Activated naive CD4-positive, alpha-beta T cell treated with anti-CD3 and anti-CD28 coated beads, Interleukin-2, amount 50 U/mL, for 24 hours (primary cell): ENCODE results near the gene HSP90B1.
A peak's percentile ranks its signal among the peaks of the same experiment; 100 is the strongest.

Experiments used
- H3K27ac Mint-ChIP-seq: one replicate; pipeline ENCODE4 v1.8.0; 2021; ENCODE audit warnings: mild to moderate bottlenecking, mixed read lengths
- H3K27me3 Mint-ChIP-seq: one replicate; pipeline ENCODE4 v1.8.0; 2021; ENCODE audit warnings: mixed read lengths
- H3K36me3 Mint-ChIP-seq: one replicate; pipeline ENCODE4 v1.8.0; 2021; ENCODE audit warnings: mixed read lengths
- H3K4me1 Mint-ChIP-seq: one replicate; pipeline ENCODE4 v1.8.0; 2021; ENCODE audit warnings: mixed read lengths
- H3K4me3 Mint-ChIP-seq: one replicate; pipeline ENCODE4 v1.8.0; 2021; ENCODE audit warnings: mild to moderate bottlenecking, mixed read lengths
- H3K9me3 Mint-ChIP-seq: one replicate; pipeline ENCODE4 v1.8.0; 2021; ENCODE audit warnings: mixed read lengths

Gene HSP90B1

DNA sequence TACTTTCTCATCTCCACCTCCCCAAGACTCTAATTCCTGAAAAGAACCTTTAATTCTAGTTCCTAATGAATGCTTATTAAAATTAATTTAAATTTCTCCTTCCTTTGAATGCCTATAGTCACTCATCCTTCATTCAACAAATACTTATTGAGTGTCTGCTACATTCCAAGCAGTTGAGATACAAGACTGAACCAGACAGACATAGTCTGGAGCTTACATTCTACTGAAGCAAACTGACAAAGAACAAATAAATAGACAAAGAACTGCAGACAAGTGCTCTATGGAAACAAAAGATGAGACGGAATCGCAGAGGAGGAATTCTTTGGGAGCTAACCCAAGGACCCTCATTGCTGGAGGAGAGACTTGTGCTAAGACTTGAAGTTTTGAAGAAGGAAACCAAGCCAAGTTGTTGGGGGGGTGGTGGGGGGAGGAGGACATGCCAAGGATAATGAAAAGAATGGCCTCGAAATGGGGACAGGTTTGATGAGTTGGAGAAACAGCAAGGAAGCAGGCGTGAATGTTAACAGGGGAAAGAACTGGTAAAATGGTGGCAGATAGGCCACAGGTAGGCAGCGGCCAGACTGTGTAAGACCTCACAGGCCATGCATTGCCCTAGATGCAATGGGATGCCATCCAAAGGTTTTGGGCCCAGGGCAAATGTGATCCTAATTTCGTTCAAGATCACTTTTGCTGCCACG is 25.8 kb downstream of the HSP90B1 start:
- no peaks in the 10 kb centered on the region for H3K9me3 Mint-ChIP-seq
- H3K36me3 Mint-ChIP-seq, result peaks cover 11% of the 10 kb centered on the region
- peaks cover 42% of the 10 kb centered on the region for H3K4me1 Mint-ChIP-seq
- H3K27me3 Mint-ChIP-seq, result no peaks in the 10 kb centered on the region
- peak overlapping the region; percentile 99 for H3K4me3 Mint-ChIP-seq
- peak overlapping the region; percentile 98 for H3K27ac Mint-ChIP-seq

DNA sequence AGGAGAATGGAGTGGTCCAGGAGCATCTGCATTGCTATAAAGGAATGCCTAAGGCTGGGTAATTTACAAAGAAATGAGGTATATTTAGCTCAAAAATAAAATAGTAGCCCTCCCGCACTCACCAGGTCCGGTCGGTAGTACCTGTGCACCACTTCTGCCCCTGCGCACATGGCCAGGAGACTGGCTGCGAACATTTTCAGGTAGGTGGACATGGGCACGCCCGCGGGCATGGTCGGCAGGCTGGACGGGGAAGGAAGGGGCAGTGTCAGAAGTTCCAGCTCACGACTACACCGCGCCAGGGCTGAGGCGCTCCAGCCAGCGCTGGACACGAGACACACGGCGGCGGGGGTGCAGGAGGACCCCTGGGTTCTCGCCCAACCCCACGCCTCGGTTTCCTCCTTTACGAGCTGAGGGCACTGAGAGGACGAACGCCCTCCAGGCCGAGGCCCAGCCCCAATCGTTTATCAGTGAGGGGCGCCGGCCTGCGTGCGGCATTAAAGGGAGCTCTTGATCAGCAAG is 26.4 kb downstream of the HSP90B1 start:
- Mint-ChIP-seq H3K9me3 (no peaks in the 10 kb centered on the region), H3K27ac (peak overlapping the region; percentile 98), H3K4me3 (peak overlapping the region; percentile 99), H3K36me3 (peaks cover 11% of the 10 kb centered on the region), H3K4me1 (peaks cover 42% of the 10 kb centered on the region), H3K27me3 (no peaks in the 10 kb centered on the region)

- H3K27me3 Mint-ChIP-seq, result no peaks in the 10 kb centered on the region
- H3K27ac Mint-ChIP-seq, result peak overlapping the region; percentile 98
- H3K4me1 Mint-ChIP-seq, result peaks cover 34% of the 10 kb centered on the region
- no peaks in the 10 kb centered on the region for H3K9me3 Mint-ChIP-seq
- H3K4me3 Mint-ChIP-seq, result peak overlapping the region; percentile 99
- H3K36me3 Mint-ChIP-seq, result peaks cover 7% of the 10 kb centered on the region
Measured at GRCh38 chr12:103957865-103958388, 27.7 kb downstream of the HSP90B1 start.

DNA sequence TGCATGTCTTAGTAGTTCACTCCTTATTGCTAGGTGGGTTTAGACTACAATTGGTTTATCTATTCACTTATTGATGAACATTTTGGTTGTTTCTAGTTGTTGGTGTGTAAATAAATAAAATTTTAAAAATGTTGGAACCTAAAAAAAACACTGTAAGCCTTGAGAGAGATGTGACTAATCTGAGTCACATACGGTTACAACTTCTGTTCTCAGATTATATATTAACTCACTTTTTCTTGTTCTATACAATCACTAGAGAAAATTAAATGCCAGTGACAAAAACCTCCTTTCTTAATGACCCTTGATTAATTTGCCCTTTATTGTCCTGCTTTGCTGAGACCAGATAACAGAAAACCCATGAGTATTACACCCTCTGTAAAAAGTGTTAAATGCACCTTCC is 28.4 kb downstream of the HSP90B1 start:
- Mint-ChIP-seq H3K9me3 (no peaks in the 10 kb centered on the region), H3K27ac (no peak overlapping the region), H3K27me3 (no peaks in the 10 kb centered on the region), H3K4me3 (peak overlapping the region; percentile 30), H3K4me1 (peaks cover 34% of the 10 kb centered on the region), H3K36me3 (peaks cover 7% of the 10 kb centered on the region)

DNA sequence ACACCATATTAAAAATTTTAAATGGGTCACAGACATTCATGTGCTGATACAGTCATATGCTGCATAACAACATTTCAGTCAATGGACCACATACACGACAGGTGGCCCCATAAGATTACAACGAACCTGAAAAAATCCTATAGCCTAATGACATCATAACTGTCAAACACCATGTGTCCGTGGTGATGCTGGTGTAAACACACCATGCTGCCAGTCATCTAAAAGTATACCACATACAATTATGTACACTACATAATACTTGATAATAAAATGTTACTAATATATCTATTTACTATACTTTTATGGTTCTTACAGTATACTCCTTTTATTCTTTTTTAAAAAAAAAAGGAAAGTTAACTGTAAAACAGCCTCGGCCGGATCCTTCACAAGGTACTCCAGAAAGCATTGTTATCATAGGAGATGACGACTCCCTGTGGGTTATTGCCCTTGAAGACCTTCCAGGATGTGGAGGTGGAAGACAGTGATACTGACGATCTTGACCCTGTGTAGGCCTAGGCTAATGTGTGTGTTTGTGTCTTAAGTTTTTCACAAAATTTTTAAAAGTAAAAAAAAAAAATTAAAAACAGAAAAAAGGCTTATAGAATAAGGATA is 30.5 kb downstream of the HSP90B1 start:
- H3K36me3 Mint-ChIP-seq, result peaks cover 2% of the 10 kb centered on the region
- H3K27ac Mint-ChIP-seq, result no peak overlapping the region
- H3K27me3 Mint-ChIP-seq, result no peaks in the 10 kb centered on the region
- peaks cover 26% of the 10 kb centered on the region for H3K4me1 Mint-ChIP-seq
- no peak overlapping the region for H3K4me3 Mint-ChIP-seq
- no peaks in the 10 kb centered on the region for H3K9me3 Mint-ChIP-seq

GRCh38 chr12:103962493-103962892 is 32.3 kb downstream of the HSP90B1 start:
- H3K27ac Mint-ChIP-seq, result no peak overlapping the region
- H3K9me3 Mint-ChIP-seq, result no peaks in the 10 kb centered on the region
- no peak overlapping the region for H3K4me3 Mint-ChIP-seq

DNA sequence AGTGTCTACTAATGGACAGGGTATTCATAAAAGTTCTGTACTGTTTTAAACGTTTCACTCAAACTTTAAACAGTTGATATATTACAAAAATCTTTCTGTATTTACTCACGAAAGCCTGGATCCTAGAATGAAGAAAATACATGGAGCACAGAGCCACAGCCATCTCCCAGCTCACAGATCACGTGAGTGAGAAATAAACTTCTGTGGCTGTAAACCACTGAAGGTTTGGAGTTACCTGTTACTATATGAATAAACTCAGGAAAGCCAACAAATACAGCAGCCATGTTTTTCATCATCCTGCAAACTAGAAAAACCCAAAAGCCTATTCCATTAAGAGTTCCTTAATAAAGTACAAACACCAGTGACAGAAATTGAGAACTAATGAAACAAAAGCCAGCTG is 34.6 kb downstream of the HSP90B1 start:
- Mint-ChIP-seq H3K27ac (peak overlapping the region; percentile 99), H3K36me3 (peaks cover 6% of the 10 kb centered on the region), H3K4me3 (peak overlapping the region; percentile 94), H3K27me3 (no peaks in the 10 kb centered on the region), H3K9me3 (no peaks in the 10 kb centered on the region), H3K4me1 (peaks cover 51% of the 10 kb centered on the region)

More at GRCh38 chr12:103962493-103962892, 32.3 kb downstream of the HSP90B1 start:
- Mint-ChIP-seq H3K36me3 (peaks cover 3% of the 10 kb centered on the region), H3K27me3 (no peaks in the 10 kb centered on the region), H3K4me1 (peaks cover 29% of the 10 kb centered on the region)

DNA sequence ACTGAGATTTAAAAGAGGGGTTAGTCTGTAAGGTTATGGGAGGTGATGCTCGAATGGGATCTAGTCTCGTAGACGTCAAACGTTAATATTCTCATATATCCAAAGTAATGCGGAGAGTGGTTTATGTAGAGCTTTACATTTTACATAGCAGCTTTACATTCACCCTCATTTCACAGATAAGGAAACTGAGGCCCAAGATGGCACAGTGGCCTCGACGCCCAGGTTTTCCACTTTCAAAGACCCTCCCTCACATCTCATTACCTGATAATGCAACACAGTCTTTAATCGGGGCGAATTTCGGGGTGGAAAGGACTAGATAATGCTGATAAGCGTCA is 35.0 kb downstream of the HSP90B1 start:
- peak overlapping the region; percentile 94 for H3K4me3 Mint-ChIP-seq
- H3K9me3 Mint-ChIP-seq, result no peaks in the 10 kb centered on the region
- H3K4me1 Mint-ChIP-seq, result peaks cover 55% of the 10 kb centered on the region
- H3K36me3 Mint-ChIP-seq, result peaks cover 6% of the 10 kb centered on the region
- peak overlapping the region; percentile 99 for H3K27ac Mint-ChIP-seq
- H3K27me3 Mint-ChIP-seq, result no peaks in the 10 kb centered on the region

DNA sequence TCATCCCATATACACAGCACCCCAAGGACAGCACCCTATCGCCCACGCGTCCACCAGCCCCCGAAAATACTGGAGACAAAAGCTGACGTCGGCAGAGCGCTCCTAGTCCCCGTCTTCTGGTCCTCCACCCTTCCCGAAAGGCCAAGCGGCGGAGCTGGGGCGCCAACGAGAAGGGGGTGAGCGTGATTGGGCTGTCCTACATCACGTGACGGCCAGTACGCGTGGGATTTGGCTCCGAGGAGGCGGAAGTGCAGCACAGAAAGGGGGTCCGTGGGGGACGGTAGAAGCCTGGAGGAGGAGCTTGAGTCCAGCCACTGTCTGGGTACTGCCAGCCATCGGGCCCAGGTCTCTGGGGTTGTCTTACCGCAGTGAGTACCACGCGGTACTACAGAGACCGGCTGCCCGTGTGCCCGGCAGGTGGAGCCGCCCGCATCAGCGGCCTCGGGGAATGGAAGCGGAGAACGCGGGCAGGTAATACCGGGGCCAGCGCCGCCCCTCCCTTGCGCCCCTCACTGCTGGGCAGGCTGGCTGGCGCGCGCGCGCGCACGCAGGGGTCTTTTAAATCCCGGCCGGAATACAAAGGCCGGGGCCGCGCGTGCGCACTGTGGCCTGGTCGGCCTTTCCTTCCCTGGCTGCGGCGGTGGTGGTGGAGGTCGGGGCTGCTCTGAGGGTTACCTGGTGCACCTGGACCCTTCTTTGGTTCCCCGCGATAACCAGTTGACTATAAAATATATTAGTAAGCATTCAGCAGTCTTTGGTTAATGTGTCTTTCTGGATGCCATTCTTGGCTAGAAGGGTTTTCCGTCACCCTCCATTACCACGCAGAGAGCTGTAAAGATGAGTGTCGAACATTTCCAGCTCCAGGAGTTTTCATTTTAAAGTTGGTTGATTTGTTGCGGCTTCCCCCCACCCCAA is 35.6 kb downstream of the HSP90B1 start, which contains the start of gene TDG:
TDG (plus strand) TSS at position 283 of the 915 bp plus-strand sequence; CDS start at position 449, 166 bp downstream.
- Mint-ChIP-seq H3K27me3 (no peaks in the 10 kb centered on the region), H3K27ac (peak within 1 kb of the TSS; percentile 99), H3K9me3 (no peaks in the 10 kb centered on the region), H3K4me1 (peaks cover 60% of the 10 kb centered on the region), H3K4me3 (peak within 1 kb of the TSS; percentile 94), H3K36me3 (peaks cover 6% of the 10 kb centered on the region)

DNA sequence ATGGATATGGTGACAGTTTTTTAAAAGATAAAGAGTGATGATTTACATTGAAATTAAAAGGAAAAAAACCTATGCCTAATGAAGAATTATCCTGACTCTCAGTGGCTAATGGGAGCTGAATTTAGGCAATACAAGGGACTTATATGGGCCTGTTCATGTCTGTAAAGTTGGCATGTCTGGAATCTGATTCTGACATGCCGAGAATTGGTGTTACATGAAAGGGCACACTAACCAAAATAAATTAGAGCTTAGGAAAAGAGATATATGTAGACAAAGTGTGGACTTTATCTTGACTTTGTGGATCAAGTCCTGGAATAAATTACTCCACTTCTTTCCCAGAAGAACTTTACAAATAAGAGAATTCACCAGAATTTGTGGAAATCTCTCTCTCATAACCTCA is 36.5 kb downstream of the HSP90B1 start:
- no peaks in the 10 kb centered on the region for H3K9me3 Mint-ChIP-seq
- peaks cover 68% of the 10 kb centered on the region for H3K4me1 Mint-ChIP-seq
- peak overlapping the region; percentile 94 for H3K4me3 Mint-ChIP-seq
- H3K36me3 Mint-ChIP-seq, result peaks cover 8% of the 10 kb centered on the region
- peak overlapping the region; percentile 99 for H3K27ac Mint-ChIP-seq
- H3K27me3 Mint-ChIP-seq, result no peaks in the 10 kb centered on the region

DNA sequence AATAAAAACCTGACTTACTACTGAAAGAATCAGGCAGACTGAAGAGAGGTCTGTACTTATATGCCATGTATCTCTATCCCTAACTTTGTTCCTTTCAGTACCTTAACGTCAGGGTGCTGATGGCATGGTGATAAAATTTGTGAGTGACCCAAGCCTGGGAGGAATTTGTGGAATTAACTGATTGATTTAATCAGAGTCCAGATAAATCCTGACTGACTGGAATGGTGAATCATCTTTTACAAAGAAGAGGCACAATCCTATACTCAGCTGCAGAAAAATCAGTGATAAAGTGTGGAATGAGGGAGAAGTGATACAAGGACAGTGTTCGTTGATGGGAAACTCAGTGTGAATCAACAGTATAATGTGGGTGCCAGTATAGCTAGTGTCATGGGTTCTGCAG is 39.2 kb downstream of the HSP90B1 start:
- peak overlapping the region; percentile 23 for H3K27ac Mint-ChIP-seq
- H3K4me3 Mint-ChIP-seq, result peak overlapping the region; percentile 54

DNA sequence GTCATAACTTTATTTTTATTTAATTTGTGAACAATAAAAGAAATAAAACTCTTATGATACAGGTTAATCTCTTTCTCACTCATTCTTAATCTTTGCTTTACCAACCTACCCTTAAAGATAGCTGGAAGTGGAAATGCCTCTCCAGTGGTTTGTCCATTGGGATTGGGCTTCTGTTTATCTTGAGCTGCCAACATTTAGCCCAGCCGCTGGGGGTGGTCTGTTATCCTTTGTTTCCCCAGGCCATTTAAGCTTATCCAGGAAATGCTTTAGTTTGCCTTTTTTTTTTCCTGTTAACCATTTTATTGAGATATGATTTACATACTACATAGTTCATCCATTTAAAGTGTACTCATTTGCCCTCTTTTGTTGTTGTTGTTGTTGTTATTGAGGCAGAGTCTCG is 43.7 kb downstream of the HSP90B1 start:
- no peaks in the 10 kb centered on the region for H3K27me3 Mint-ChIP-seq
- peaks cover 7% of the 10 kb centered on the region for H3K36me3 Mint-ChIP-seq
- H3K4me1 Mint-ChIP-seq, result peaks cover 63% of the 10 kb centered on the region
- no peak overlapping the region for H3K4me3 Mint-ChIP-seq
- no peaks in the 10 kb centered on the region for H3K9me3 Mint-ChIP-seq
- H3K27ac Mint-ChIP-seq, result peak overlapping the region; percentile 59

More for the DNA sequence above, 39.2 kb downstream of the HSP90B1 start:
- peaks cover 8% of the 10 kb centered on the region for H3K36me3 Mint-ChIP-seq
- no peaks in the 10 kb centered on the region for H3K27me3 Mint-ChIP-seq
- no peaks in the 10 kb centered on the region for H3K9me3 Mint-ChIP-seq
- peaks cover 74% of the 10 kb centered on the region for H3K4me1 Mint-ChIP-seq

- Mint-ChIP-seq H3K36me3 (peaks cover 7% of the 10 kb centered on the region), H3K4me3 (no peak overlapping the region), H3K27me3 (no peaks in the 10 kb centered on the region), H3K4me1 (peaks cover 48% of the 10 kb centered on the region), H3K9me3 (no peaks in the 10 kb centered on the region), H3K27ac (no peak overlapping the region)
Measured at GRCh38 chr12:103975368-103975767, 45.2 kb downstream of the HSP90B1 start.

DNA sequence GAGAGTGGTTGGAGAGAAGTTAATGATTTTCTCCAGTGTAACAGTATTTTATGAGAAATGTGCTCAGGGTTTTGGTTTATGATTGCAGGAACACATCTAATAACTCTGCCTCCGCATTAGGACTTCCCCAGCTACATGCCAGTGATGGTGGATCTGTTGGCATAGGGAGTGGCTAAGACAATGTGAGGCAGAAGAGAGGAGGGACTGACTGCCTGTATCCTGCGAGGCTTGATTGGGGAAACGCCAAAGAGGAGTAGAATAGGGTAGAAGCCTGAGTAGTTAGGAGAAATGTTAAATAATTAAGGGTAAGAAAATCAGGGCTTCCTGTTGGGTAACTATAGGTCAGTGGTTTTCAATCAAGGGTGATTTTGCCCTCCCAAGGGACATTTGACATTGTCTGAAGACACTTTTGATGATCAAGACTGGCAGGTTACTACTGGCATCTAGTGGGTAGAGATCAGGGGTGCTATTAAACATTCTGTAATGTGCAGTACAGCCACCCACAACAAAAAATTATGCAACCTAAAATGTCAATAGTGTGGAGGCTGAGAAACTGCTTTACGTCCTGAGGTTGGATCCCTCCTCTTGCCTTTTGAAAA is 48.3 kb downstream of the HSP90B1 start:
- no peaks in the 10 kb centered on the region for H3K27me3 Mint-ChIP-seq
- H3K4me1 Mint-ChIP-seq, result peaks cover 29% of the 10 kb centered on the region
- no peak overlapping the region for H3K4me3 Mint-ChIP-seq
- peaks cover 7% of the 10 kb centered on the region for H3K36me3 Mint-ChIP-seq
- H3K9me3 Mint-ChIP-seq, result no peaks in the 10 kb centered on the region
- no peak overlapping the region for H3K27ac Mint-ChIP-seq

DNA sequence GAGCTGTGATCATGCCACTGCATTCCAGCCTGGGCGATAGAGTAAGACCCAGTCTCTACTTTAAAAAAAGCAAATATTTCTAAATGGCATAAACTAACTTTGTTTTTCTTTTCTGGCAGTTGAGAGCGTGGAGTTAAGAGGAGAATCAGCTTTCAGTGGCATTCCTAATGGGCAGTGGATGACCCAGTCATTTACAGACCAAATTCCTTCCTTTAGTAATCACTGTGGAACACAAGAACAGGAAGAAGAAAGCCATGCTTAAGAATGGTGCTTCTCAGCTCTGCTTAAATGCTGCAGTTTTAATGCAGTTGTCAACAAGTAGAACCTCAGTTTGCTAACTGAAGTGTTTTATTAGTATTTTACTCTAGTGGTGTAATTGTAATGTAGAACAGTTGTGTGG is 56.6 kb downstream of the HSP90B1 start:
- Mint-ChIP-seq H3K36me3 (no peaks in the 10 kb centered on the region), H3K27me3 (no peaks in the 10 kb centered on the region), H3K4me3 (no peak overlapping the region), H3K4me1 (no peaks in the 10 kb centered on the region), H3K27ac (no peak overlapping the region), H3K9me3 (no peaks in the 10 kb centered on the region)
